Loucy (cell line): ENCODE results near the gene SYMPK.

Source experiments
- EZH2phosphoT487 ChIP-seq: fragments of 200-600 bp; IDR thresholded peaks from 2 replicates; pipeline ENCODE4 v1.6.1; 2018; ENCODE audit warnings: antibody characterized with exemption, mild to moderate bottlenecking, moderate library complexity, borderline replicate concordance
- TF ChIP-seq, protein P1 (sequence below): fragments of 200-600 bp; sonication (generic); conservative IDR thresholded peaks from 2 replicates; pipeline ENCODE4 v1.5.1; 2014; ENCODE audit warnings: mild to moderate bottlenecking, antibody characterized with exemption, low read length

DNA sequence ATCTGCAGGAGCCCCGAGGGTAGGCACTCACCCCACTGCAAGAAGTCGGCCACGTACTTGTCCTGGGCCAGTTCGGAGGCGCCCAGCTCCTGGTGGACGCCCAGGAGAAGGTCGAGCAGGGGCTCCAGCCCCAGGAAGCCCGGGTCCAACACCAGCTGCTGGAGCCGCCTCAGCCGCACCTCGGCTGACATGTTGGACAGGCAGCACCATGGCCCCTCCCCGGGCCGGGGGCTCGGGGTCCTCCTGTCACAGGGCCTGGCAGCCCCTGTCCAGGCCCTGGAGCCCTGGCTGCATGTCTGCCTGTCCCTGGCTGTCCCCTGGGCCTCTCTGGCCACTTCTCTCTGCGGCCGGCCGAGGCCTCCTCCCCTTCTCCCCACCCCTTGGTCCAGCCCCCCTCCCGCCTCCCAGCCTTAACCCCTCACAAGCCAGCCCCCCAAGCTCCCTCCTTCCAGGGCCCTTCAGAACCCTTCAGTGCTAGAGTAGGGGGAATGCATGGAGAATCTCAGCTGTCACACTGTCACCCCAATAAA, 80.7 kb downstream of the SYMPK start, which contains the start of gene DMPK:
- TF ChIP-seq, protein P1, sequence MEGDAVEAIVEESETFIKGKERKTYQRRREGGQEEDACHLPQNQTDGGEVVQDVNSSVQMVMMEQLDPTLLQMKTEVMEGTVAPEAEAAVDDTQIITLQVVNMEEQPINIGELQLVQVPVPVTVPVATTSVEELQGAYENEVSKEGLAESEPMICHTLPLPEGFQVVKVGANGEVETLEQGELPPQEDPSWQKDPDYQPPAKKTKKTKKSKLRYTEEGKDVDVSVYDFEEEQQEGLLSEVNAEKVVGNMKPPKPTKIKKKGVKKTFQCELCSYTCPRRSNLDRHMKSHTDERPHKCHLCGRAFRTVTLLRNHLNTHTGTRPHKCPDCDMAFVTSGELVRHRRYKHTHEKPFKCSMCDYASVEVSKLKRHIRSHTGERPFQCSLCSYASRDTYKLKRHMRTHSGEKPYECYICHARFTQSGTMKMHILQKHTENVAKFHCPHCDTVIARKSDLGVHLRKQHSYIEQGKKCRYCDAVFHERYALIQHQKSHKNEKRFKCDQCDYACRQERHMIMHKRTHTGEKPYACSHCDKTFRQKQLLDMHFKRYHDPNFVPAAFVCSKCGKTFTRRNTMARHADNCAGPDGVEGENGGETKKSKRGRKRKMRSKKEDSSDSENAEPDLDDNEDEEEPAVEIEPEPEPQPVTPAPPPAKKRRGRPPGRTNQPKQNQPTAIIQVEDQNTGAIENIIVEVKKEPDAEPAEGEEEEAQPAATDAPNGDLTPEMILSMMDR: no peak
- TF ChIP-seq EZH2phosphoT487: no peak
